Measurements from ENCODE around the gene CCNA1.

GRCh38 chr13:36461506-36461905 lies 29.2 kb downstream of the CCNA1 start:
- TF ChIP-seq CTCF (IDR thresholded peaks at IDR 0.05; ENCODE audit: insufficient read depth, low read length, poor library complexity, severe bottlenecking) (no peak), EZH2phosphoT487 (conservative IDR thresholded peaks at IDR 0.05; ENCODE audit: low read length) (no peak)

Data from SU-DHL-6 (cell line).